Kidney (tissue), 14 donors: Measurements from ENCODE around the gene RNASEH2B. TPM values are rescaled to one million over a fixed set of nuclear protein-coding genes. Genes with fewer than 3 reads are reported as not detected.

Experiments used
- DNase-seq, 5 donors: peaks; one replicate each; pipeline ENCODE4 v3.0.0-alpha.2; 2013 to 2020
- FAIRE-seq: peaks from 2 replicates; lab custom pipeline; 2012; peaks lifted over from hg19 to GRCh38; lab: Jason Lieb, UNC
- H3K27ac ChIP-seq, 2 donors: one replicate each; pipeline ENCODE4 v1.7.0; 2013; ENCODE audit warnings: low read depth in 2 of 2, low read length in 2 of 2, inconsistent platforms in 1 of 2
- H3K27me3 ChIP-seq: one replicate; pipeline ENCODE4 v1.7.1; 2013; ENCODE audit warnings: low read length, inconsistent platforms; ENCODE audit not compliant: control insufficient read depth, insufficient read depth
- H3K36me3 ChIP-seq, 3 donors: one replicate each; pipeline versions ENCODE4 v1.7.0 to v1.7.1; 2013; ENCODE audit warnings: low read length in 3 of 3, control low read depth in 1 of 3, inconsistent platforms in 1 of 3; ENCODE audit not compliant: insufficient read depth in 3 of 3, control insufficient read depth in 2 of 3
- H3K4me1 ChIP-seq, 3 donors: one replicate each; pipeline versions ENCODE4 v1.7.0 to v1.7.1; 2013; ENCODE audit warnings: low read length in 3 of 3, inconsistent platforms in 1 of 3, low read depth in 1 of 3; ENCODE audit not compliant: control insufficient read depth in 2 of 3, insufficient read depth in 2 of 3
- H3K4me3 ChIP-seq, 3 donors: one replicate each; pipeline versions ENCODE4 v1.7.0 to v1.8.1; 2013; ENCODE audit warnings: low read length in 3 of 3, control low read depth in 1 of 3, inconsistent platforms in 1 of 3
- H3K9ac ChIP-seq, 3 donors: one replicate each; pipeline versions ENCODE4 v1.7.0 to v1.7.1; 2013; ENCODE audit warnings: low read length in 3 of 3, control low read depth in 1 of 3, inconsistent platforms in 1 of 3
- H3K9me3 ChIP-seq, 3 donors: one replicate each; pipeline versions ENCODE4 v1.7.0 to v1.7.1; 2013; ENCODE audit warnings: low read length in 3 of 3, control low read depth in 1 of 3, inconsistent platforms in 1 of 3; ENCODE audit not compliant: control insufficient read depth in 2 of 3, insufficient read depth in 1 of 3
- intact Hi-C: fragments of 100-400 bp; cut with DNase I; formaldehyde crosslinking; loops from one replicate; pipeline ENCODE4 v1.11.1; 2022
- polyA plus RNA-seq: library from polyadenylated mRNA; stranded (reverse); fragments of 350-450 nt; fragmentation: Illumina TruSeq; extraction: RNeasy Lipid Tissue Mini Kit (QIAGEN cat#74804); gene quantifications from one replicate; pipeline ENCODE4 v1.2.3, GENCODE V29; 2014; ENCODE audit warnings: low read depth, low replicate concordance; ENCODE audit not compliant: insufficient read depth
- total RNA-seq: library from RNA; stranded (reverse); fragmentation: NEBNext Ultra II Directional; extraction: Animal tissue kit (Norgen Biotek cat#: 25700); gene quantifications from one replicate; pipeline ENCODE4 v1.2.1, GENCODE V29; 2021
- TF ChIP-seq, protein P1 (sequence below): IDR thresholded peaks from 3 replicates; pipeline ENCODE4 v1.5.1; 2012; ENCODE audit warnings: mild to moderate bottlenecking, moderate library complexity, borderline replicate concordance; ENCODE audit not compliant: insufficient read depth; ENCODE audit errors: extremely low read depth
- donor health status: control.
- donor health status: control.
- donor health status: control.
- donor health status: control.
- donor health status: control.
- donor health status: DM: yes; HTN: yes; CAD: no.
- donor health status: Normal renal cell carcinoma (clear cell type).

Gene RNASEH2B
- total and polyA plus RNA-seq, 2 donors from 2014 or later, result 32.5 to 37.7 TPM

DNA sequence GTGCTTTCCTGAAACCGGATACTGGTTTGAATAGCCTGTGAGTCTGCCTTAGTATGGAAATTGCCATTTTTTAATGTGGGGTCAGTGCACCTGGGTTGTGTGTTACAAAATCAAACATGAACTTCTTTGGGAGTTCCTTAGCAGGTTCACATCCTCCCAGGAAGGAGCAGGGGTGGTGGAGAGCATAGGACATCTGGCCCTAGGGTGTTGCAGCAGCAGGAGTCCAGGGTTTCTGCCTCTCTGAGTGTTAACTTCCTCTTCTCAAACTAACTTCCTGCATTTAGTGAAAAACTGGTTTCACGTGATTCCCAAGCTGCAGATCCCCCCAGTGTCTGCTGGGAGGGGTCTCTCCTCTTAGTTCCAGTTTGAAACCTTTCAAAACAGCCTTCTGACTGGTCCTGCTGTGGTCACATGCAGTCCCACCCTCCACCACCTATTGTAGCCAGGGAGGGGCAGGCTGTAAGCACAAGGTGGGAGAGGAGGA lies 7.2 kb downstream of the RNASEH2B start:
- no peak for FAIRE-seq
- intact Hi-C loops, result no loop called here
- Histone ChIP-seq H3K36me3 (no peaks in the 10 kb centered on the region), H3K4me1 (peaks cover 0 to 8% (median 6%) of the 10 kb centered on the region in 3 donors), H3K27me3 (no peaks in the 10 kb centered on the region), H3K27ac (no peak overlapping the region), H3K4me3 (no peak overlapping the region), H3K9me3 (peaks cover 0 to 2% (median 0%) of the 10 kb centered on the region in 3 donors), H3K9ac (no peak overlapping the region)
- TF ChIP-seq, protein P1, sequence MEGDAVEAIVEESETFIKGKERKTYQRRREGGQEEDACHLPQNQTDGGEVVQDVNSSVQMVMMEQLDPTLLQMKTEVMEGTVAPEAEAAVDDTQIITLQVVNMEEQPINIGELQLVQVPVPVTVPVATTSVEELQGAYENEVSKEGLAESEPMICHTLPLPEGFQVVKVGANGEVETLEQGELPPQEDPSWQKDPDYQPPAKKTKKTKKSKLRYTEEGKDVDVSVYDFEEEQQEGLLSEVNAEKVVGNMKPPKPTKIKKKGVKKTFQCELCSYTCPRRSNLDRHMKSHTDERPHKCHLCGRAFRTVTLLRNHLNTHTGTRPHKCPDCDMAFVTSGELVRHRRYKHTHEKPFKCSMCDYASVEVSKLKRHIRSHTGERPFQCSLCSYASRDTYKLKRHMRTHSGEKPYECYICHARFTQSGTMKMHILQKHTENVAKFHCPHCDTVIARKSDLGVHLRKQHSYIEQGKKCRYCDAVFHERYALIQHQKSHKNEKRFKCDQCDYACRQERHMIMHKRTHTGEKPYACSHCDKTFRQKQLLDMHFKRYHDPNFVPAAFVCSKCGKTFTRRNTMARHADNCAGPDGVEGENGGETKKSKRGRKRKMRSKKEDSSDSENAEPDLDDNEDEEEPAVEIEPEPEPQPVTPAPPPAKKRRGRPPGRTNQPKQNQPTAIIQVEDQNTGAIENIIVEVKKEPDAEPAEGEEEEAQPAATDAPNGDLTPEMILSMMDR, result no peak
- no peak for DNase-seq

DNA sequence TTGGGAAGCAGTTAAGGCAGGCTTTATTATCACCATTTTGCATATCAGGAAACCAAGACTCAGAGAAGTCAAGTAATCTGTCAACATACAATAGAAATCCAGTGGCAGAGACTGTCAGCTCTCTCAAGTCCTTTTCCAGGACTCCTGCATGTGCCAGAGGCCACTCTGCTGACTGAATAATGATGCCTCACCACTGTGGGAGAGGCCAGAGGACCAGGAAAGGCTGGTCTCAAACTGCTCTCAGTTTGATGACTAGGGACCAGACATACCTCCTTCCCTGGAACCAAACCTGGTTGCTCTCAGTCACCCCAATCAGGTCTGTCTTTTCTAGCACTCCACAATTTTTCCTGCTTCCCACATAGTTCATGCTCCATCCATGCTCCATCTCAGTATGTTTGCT lies 8.0 kb downstream of the RNASEH2B start:
- Histone ChIP-seq H3K27me3 (no peaks in the 10 kb centered on the region), H3K9me3 (peaks cover 0 to 10% (median 0%) of the 10 kb centered on the region in 3 donors), H3K4me1 (peaks cover 0 to 8% (median 6%) of the 10 kb centered on the region in 3 donors), H3K27ac (no peak overlapping the region), H3K4me3 (no peak overlapping the region), H3K9ac (no peak overlapping the region), H3K36me3 (no peaks in the 10 kb centered on the region)
- TF ChIP-seq, protein P1, result no peak
- intact Hi-C loops, result no loop called here
- DNase-seq (no peak), FAIRE-seq (no peak)

DNA sequence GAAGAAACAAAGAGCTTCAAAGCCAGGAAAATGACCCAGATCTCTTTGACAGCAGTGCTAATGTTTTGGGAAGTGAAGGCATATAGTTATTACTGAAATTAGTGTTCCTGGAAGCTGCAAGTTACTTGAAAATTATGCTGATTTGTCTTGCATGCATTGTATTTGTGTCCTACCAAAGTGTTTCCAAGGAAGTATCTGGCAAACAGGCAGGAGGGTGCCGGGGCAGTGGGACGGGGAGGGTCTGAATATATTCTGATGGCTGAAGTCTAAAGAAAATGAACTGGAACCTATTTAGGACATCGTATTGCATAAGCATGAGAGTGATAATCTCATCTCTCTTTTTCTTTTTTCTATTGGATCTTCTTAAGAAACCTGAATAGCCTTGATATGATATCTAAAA lies 9.0 kb downstream of the RNASEH2B start:
- Histone ChIP-seq H3K4me1 (peaks cover 0 to 8% (median 6%) of the 10 kb centered on the region in 3 donors), H3K4me3 (no peak overlapping the region), H3K27ac (no peak overlapping the region), H3K27me3 (no peaks in the 10 kb centered on the region), H3K9me3 (peaks cover 0 to 20% (median under 1%) of the 10 kb centered on the region in 3 donors), H3K36me3 (no peaks in the 10 kb centered on the region), H3K9ac (no peak overlapping the region)
- DNase-seq (no peak), FAIRE-seq (no peak)
- intact Hi-C loops, result no loop called here
- TF ChIP-seq, protein P1, result no peak

DNA sequence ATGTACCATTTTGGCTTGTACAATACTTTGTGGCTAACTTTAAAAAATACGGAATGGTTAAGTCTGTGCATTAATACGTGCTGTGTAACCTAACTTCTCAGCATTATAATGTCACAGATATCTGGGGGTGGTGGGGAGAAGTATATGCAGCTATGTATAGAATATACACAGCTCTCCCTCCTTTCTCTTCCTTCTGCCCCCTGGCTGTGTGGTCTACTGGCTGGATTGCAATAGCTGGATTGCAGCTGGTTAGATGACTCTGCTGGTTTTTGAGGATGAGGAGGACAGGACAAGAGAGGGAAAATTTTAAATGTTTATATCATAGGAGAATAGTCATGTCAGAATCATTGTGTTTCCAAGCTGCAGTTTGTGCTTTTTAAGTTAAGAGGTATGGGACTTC lies 9.7 kb downstream of the RNASEH2B start:
- peaks cover 0 to 8% (median 6%) of the 10 kb centered on the region in 3 donors for H3K4me1 ChIP-seq
- no peak overlapping the region for H3K9ac ChIP-seq
- no peak for FAIRE-seq
- no peak overlapping the region for H3K4me3 ChIP-seq
- TF ChIP-seq, protein P1, result no peak
- no peaks in the 10 kb centered on the region for H3K36me3 ChIP-seq
- no peak for DNase-seq
- no peaks in the 10 kb centered on the region for H3K27me3 ChIP-seq
- peaks cover 0 to 26% (median 3%) of the 10 kb centered on the region in 3 donors for H3K9me3 ChIP-seq
- no peak overlapping the region for H3K27ac ChIP-seq
- intact Hi-C loops, result no loop called here
